ENCODE results near the gene MAP3K8.
"Not testable (repeated sequence)": the region's sequence is repeated elsewhere in the genome, so short reads cannot be mapped to it uniquely, and the experiment has no call there.

Gene MAP3K8

GRCh38 chr10:30420766-30421165 is 13.2 kb upstream of the MAP3K8 start:
- DNase-seq (ENCODE audit: low read depth), result no peak
- no peak overlapping the region for H3K4me3 ChIP-seq (ENCODE audit: low read depth, low read length)
- no peak for TF ChIP-seq CTCF (IDR thresholded peaks at IDR 0.05; ENCODE audit: low read depth, low read length, missing control alignments)

GRCh38 chr10:30422151-30422695 is 11.8 kb upstream of the MAP3K8 start:
- H3K4me3 ChIP-seq (ENCODE audit: low read depth, low read length), result no peak overlapping the region
- TF ChIP-seq CTCF (IDR thresholded peaks at IDR 0.05; ENCODE audit: low read depth, low read length, missing control alignments), result no peak
- DNase-seq (ENCODE audit: low read depth), result no peak

GRCh38 chr10:30422981-30423654 is 10.9 kb upstream of the MAP3K8 start:
- no peak overlapping the region for H3K4me3 ChIP-seq (ENCODE audit: low read depth, low read length)
- TF ChIP-seq CTCF (IDR thresholded peaks at IDR 0.05; ENCODE audit: low read depth, low read length, missing control alignments), result no peak
- DNase-seq (ENCODE audit: low read depth), result no peak

- H3K4me3 ChIP-seq (ENCODE audit: low read depth, low read length), result not testable (repeated sequence)
Measured at GRCh38 chr10:30423655-30424275, 10.2 kb upstream of the MAP3K8 start.

GRCh38 chr10:30425336-30426075 is 8.5 kb upstream of the MAP3K8 start:
- DNase-seq (ENCODE audit: low read depth), result no peak
- no peak overlapping the region for H3K4me3 ChIP-seq (ENCODE audit: low read depth, low read length)
- no peak for TF ChIP-seq CTCF (IDR thresholded peaks at IDR 0.05; ENCODE audit: low read depth, low read length, missing control alignments)

More at GRCh38 chr10:30423655-30424275, 10.2 kb upstream of the MAP3K8 start:
- DNase-seq (ENCODE audit: low read depth), result not testable (repeated sequence)

GRCh38 chr10:30430544-30431298 is 3.3 kb upstream of the MAP3K8 start:
- no peak overlapping the region for H3K4me3 ChIP-seq (ENCODE audit: low read depth, low read length)
- no peak for DNase-seq (ENCODE audit: low read depth)
- no peak for TF ChIP-seq CTCF (IDR thresholded peaks at IDR 0.05; ENCODE audit: low read depth, low read length, missing control alignments)
